NOMO-1 (cell line): Measurements from ENCODE around the gene SLC25A33.
"Not testable (repeated sequence)": the region's sequence is repeated elsewhere in the genome, so short reads cannot be mapped to it uniquely, and the experiment has no call there.

ENCODE experiments used
- DNase-seq, 2 experiments: peaks; one replicate each; lab custom pipeline; 2025; ENCODE audit not compliant: unreplicated experiment in 2 of 2; lab: John Stamatoyannopoulos, UW

Gene SLC25A33

DNA sequence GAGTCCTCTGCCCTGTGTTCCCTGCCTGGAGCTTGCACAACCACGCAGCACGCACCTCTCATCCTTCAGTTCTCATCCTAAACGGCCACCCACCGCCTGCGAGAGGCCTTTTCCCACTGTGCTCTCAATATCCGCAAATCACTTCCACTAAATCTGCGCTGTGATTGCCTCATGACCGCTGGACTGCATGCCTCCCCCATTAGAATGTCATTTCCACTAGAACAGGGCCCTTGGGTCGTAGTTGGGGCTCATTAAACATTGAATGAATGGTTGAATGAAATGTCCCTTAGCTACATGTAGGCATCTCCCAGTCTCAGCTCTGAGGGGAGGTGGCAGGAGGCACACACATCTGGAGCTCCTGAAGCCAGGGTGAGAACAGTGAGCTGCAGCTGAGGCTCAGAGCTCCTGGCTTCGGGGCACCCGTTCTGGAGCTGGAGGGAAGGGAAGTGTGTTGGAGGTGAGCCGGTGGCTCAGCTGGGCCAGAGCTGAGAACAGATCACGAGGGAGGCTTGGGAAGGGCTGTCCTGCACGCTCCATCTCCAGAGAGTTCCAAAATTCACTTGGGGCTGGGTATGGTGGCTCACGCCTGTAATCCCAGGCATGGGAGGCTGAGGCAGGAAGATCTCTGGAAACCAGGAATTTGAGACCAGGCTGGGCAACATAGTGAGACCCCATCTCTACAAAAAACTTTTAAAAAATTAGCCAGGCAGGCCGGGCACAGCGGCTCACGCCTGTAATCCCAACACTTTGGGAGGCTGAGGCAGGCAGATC is 79.8 kb downstream of the SLC25A33 start:
- DNase-seq: no peak

- DNase-seq: no peak
These were observed 81.8 kb downstream of the SLC25A33 start for GRCh38 chr1:9621032-9621431.

GRCh38 chr1:9624081-9624480 is 84.8 kb downstream of the SLC25A33 start:
- DNase-seq: no peak

DNA sequence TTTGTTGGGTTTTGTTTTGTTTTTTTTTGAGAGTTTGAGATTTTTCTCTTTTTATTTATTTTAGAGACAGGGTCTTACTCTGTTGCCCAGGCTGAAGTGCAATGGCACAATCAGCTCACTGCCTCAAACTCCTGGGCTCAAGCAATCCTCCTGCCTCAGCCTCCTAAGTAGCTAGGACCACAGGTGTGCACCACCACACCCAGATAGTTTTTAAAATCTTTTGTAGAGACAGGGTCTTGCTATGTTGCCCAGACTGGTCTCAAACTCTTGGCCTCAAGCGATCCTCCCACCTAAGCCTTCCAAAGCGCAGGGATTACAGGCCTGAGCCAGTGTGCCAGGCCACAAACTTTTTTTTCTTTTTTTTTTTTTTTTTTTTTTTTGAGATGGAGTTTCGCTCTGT is 85.8 kb downstream of the SLC25A33 start:
- not testable (repeated sequence) for DNase-seq

GRCh38 chr1:9626201-9626608 is 86.9 kb downstream of the SLC25A33 start:
- DNase-seq: no peak

- peak in 1 of 2 experiments; percentile 37 for DNase-seq
These were observed 89.5 kb downstream of the SLC25A33 start for GRCh38 chr1:9628541-9629444.

- peak; percentile 93 to 97 for DNase-seq
These were observed 90.4 kb downstream of the SLC25A33 start for GRCh38 chr1:9629445-9630201.

DNA sequence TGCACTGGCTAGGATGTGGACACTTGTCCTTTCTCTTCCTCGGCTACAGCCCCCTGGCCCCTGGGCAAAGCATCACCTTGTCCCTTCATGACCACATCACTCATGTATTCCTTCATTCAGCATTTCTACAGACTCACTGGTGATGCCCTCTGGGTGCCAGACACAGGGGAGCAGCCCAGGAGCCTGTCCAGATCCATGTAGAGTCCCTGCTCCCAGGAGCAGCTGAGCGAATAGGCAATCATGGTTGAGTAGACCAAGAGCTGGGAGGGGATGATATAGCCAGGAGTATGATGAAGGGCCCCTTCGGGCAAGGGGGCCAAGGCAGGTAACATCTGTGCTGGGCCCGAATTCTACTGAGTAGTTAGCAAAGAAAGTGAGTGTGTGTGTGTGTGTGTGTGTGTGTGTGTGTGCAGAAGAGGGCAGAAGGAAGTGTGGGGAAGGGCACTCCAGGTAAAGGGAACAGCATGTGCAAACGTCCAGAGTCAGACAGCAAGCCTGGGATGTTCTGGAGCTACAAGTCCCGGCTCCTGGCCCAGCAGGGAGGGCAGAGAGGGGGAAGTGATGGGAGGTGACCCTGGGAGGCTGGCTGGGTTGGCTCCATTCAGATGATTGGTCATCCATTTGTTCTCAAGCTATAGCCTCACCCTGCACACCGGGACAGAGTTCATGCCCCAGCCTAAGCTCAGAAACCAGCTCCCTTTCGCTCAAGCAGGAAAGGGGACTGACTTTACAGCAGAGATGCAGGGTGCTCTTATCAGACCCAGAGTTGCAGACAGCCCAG is 91.3 kb downstream of the SLC25A33 start:
- peak; percentile 27 to 31 for DNase-seq

GRCh38 chr1:9631613-9632012 is 92.3 kb downstream of the SLC25A33 start:
- no peak for DNase-seq

- no peak for DNase-seq
These were observed 94.2 kb downstream of the SLC25A33 start for GRCh38 chr1:9633493-9633892.

DNA sequence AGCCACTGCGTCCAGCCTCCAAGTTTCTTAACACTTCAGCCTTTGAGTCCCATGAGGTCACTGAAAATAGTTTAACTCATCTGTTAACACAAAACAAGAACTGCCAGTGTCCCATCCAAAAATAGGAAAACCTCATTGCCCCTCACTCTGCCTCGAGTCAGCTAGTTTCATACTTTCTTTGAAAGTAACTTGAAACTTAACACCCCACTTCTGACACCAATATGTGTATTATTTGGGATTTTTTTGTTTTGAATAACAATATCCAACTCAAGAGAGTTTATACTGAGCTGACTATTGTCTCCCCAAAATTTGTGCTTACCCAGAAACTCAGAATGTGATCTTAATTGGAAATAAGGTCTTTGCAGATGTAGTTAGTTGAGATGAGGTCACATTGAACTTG is 95.3 kb downstream of the SLC25A33 start:
- no peak for DNase-seq
